Measurements from ENCODE around the gene SIX1.

Gene SIX1

GRCh38 chr14:60648934-60649874, at the start of gene SIX1:
Gene SIX1 (minus strand): TSS chr14:60649477. CDS start chr14:60649189, 288 bp downstream.
- no peak for DNase-seq (ENCODE audit: extremely low read depth in 1 of 2, low read depth in 1 of 2)

DNA sequence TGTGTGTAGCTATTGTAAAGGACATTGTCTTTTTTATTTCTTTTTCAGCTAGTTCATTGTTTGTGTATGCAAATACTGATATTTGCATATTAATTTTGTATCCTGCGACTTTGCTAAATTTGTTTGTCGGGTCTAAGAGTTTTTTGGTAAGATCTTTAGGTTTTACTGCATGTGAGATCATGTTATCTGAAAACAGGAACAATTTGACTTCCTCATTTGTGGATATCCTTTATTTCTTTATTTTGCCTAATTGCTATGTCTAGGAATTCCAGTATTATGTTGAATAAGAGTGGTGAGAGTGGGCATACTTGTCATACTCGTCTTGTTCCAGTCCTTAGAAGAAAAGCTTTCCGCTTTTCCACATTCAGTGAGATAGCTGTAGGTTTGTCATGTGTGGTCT, 46.0 kb upstream of the SIX1 start:
- no peak for DNase-seq (ENCODE audit: extremely low read depth in 1 of 2, low read depth in 1 of 2)

DNA sequence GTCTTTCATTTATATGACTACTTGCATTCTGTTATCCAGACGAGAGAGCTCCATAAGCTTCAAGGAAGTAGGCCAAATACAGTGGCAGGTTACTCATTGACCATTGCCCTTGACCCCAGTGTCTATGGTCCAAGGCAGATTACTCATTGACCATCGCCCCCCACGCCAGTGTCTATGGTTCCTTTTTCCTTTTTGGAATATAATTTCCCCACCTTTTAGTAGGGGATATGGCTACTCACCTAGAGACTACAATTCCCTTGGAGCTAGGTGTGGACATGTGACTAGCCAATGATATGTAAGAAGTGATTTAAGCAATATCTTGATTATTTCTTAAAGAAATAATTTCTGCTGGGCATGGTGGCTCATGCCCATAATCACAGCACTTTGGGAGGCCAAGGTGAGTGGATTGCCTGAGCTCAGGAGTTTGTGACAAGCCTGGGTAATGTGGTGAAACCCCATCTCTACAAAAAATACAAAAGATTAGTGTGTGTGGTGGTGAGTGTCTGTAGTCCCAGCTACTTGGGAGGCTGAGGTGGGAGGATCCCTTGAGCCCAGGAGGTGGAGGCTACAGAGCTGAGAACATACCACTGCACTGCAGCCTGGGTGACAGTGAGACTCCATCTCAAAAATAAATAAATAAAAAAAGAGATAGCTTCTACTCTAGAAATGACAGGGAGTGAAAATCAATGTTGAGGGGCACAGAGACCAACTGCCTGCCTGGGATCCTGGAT, 42.3 kb upstream of the SIX1 start:
- DNase-seq (ENCODE audit: extremely low read depth in 1 of 2, low read depth in 1 of 2), result no peak

GRCh38 chr14:60686865-60687264, 37.6 kb upstream of the SIX1 start:
- no peak for DNase-seq (ENCODE audit: extremely low read depth in 1 of 2, low read depth in 1 of 2)

GRCh38 chr14:60684203-60684602, 34.9 kb upstream of the SIX1 start:
- DNase-seq (ENCODE audit: extremely low read depth in 1 of 2, low read depth in 1 of 2), result no peak

DNA sequence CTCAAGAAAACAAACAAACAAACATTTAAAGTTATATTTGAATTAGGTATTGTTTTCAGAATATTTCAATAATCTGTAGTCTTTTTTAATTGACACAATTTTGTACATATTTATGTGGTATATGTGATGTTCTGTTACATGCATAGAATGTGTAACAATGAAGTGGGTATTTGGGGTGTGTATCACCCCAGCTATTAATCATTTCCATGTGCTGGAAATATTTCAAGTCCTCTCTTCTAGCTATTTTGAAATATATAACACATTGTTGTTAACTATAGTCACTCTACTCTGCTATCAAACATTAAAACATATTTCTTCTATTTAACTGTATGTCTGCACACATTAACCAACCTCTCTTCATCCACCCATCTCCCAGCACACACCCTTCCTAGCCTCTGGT, 32.0 kb upstream of the SIX1 start:
- no peak for DNase-seq (ENCODE audit: extremely low read depth in 1 of 2, low read depth in 1 of 2)

DNA sequence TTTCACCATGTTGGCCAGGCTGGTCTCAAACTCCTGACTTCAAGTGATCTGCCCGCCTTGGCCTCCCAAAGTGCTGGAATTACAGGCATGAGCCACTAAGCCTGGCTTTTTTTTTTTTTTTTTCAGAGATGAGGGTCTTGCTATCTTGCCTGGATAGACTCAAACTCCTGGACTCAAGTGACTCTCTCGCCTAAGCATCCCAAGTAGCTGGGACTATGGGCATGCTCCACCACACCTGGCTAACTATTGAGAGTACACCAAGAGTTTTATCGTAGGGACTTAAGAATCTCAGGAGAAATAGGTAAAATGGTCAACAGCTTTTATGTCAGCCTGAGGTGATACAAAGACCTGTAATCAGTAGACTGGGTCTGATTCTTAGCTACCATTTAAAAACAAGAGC, 31.2 kb upstream of the SIX1 start:
- DNase-seq (ENCODE audit: extremely low read depth in 1 of 2, low read depth in 1 of 2), result no peak

DNA sequence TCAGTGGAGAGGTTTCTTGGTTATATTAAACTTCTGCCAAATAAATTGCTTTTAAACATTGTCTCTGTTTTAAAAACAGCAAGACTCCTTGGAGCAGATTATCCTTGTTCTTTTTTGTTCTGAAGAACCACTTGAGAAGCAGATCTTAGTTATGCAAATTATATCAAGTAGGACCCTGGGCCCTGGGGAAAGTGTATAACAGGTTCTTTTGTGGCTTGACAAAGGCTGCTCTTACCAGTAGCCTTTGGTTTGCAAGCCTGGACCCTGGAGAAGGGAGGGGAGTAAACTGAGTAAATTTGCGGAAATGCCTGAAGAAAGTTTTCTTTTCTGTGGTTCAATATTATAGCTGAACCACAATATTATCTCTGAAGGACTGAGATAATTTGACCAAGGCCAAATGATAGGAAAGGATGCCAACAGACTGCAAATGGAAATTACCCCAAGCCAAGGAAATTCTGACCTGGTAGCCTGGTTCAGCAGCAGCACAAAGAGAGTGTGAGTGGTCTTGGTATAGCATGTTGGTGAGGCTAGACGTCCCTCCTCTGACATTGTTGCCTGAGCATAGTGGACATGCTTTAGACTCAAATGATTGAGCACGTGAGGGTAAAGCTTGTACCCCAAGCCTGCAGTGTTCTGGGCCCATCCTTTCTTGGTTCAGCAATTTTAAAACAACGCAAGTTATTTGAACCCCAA, 30.4 kb upstream of the SIX1 start:
- no peak for DNase-seq (ENCODE audit: extremely low read depth in 1 of 2, low read depth in 1 of 2)

GRCh38 chr14:60677701-60678100, 28.4 kb upstream of the SIX1 start:
- no peak for DNase-seq (ENCODE audit: extremely low read depth in 1 of 2, low read depth in 1 of 2)

GRCh38 chr14:60670989-60671388, 21.7 kb upstream of the SIX1 start:
- no peak for DNase-seq (ENCODE audit: extremely low read depth in 1 of 2, low read depth in 1 of 2)

DNA sequence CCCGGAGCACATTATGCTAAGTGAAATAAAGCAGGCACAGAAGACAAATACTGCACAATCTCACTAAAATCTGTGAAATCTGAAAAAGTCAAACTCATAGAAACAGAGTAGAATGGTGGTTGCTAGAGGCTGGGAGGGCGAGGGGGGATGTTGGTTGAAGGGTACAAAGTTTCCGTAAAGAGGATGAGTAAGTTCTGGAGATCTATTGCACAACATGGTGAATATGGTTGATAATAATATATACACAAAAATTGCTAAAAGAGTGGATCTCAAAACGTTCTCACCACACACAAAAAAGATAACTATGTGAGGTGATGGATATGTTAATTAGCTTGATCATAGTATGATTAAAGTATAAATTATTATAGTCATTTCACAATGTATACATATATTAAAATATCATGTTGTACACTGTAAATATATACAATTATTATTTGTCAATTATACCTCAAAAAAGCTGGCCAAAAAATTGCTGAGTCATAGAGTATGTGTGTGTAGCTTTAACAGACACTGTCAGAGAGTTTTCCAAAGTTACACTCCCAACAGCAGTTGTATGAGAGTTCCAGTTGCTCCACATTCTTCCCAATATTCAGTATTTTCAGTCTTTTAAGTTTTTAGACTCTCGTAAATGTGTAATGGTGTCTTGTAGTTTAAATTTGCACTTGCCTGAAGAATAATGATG, 19.3 kb upstream of the SIX1 start:
- DNase-seq (ENCODE audit: extremely low read depth in 1 of 2, low read depth in 1 of 2), result no peak

DNA sequence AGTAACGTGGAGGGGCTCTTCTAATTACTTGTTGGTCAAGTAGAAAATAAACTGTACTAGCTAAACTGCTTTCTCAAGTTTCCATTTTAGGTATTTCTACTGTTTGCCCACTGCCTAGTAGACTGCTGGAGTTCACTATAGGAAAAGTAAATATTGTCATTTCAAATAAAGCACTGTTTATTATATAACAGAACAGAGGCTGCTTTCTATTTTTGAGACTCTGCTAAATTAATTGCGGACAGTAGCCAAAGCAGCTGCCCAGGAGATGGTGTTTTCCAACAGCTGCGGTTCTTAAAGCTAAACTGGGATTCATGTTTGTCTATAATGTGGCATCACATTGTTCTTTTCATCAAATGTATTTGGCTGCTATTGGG, 15.9 kb upstream of the SIX1 start:
- DNase-seq (ENCODE audit: extremely low read depth in 1 of 2, low read depth in 1 of 2), result no peak

DNA sequence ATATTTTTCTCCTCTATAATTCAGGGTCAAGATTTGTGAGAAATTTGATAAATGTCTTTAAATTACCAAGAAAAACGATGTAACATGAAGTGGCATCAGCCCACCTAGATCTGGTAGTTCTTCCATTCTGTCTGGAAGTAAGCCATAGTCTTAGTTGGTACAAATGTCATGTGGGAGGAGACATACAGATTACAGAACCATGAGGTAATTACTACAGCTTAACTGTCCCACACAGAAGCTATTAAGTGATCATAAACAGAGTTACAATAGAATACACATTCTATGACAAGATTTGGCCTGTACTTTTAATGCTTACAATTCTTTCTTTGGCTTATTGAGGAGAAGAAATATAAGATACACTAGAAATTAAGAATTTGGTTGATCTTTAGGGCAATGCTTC, 13.7 kb upstream of the SIX1 start:
- no peak for DNase-seq (ENCODE audit: extremely low read depth in 1 of 2, low read depth in 1 of 2)

GRCh38 chr14:60661721-60662120, 12.4 kb upstream of the SIX1 start:
- DNase-seq (ENCODE audit: extremely low read depth in 1 of 2, low read depth in 1 of 2), result no peak

DNA sequence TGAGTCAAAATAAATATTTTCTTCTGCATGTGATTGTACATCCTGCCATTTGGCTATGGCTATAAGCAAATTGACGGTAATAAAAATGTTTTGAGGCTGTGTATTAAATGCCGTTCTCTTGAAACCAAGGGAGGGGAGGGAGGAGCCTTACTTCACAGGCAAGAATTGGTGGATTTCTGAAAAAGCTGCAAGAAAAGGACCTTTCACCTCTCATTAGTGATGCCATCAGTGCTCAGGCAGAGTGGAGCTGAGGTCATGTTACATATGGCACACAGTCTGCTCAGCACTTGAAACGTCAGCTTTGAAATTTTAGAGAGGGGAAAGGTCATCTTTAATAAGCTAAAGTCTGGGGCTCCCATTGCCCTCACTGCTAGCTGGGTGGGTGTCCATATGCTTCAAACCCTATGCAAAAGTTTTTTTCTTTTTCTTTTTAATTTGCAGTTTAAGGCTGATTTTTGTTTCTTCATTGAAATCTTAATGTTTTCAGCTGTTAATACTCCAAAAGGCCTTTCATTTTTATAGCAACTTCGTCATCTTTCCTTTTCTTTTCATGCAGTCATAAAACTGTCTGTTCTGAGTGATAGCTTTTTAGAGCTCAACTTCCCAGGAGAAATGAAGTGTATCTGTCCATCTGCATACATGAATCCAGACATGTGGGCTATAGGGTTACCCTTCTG, 9.8 kb upstream of the SIX1 start:
- no peak for DNase-seq (ENCODE audit: extremely low read depth in 1 of 2, low read depth in 1 of 2)

GRCh38 chr14:60658211-60658690, 9.0 kb upstream of the SIX1 start:
- no peak for DNase-seq (ENCODE audit: extremely low read depth in 1 of 2, low read depth in 1 of 2)

- no peak for DNase-seq (ENCODE audit: extremely low read depth in 1 of 2, low read depth in 1 of 2)
These were observed 8.4 kb upstream of the SIX1 start for GRCh38 chr14:60657456-60658210.

DNA sequence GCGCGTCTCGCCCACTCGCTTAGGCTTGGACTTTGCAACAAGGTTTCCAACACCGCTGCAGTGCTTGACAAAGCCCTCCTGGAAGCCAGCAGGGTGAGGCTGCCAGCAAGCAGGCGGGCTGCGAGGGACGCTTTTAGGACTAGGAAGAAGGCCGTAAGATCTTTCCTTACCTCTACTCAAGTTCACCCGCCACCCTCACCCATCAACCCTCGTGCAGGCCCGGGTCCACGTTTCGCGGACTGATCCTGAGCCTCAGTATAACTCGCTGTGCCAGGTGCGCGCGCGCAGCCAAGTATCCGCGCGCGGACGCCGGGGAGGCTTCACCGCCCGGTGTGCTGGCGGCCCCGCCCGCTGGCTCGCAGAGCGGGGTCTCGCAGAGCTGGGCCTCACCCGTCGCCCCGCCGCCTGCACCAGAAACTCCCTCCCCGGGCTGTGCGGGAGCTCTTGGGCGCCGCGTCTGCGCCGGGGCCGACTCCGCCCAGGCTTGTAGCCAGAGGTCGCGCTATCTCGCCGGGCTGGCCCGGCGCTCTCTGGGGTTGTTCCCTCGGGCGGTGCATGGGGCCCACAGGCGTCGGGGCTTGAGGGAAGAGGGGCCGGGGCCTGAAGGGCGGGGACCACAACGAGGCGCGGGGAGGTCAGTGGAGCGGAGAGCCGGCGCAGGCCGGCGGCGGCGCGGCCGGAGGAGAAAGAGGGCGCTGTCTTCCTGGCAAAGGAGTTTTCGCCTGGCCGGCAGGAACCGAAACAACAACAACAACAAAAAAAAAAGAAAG, 7.6 kb upstream of the SIX1 start:
- no peak for DNase-seq (ENCODE audit: extremely low read depth in 1 of 2, low read depth in 1 of 2)

Data from stimulated activated CD8-positive, alpha-beta memory T cell treated with anti-CD3 and anti-CD28 coated beads, Interleukin-7, amount 100 ng/mL, for 48 hours (primary cell).